HG03175 (cell line): ENCODE data around the gene MVB12A.

Experiments used
- ATAC-seq: cut with Tn5 transposase; IDR thresholded peaks from one replicate; pipeline ENCODE4 v1.9.1; 2021; ENCODE audit warnings: mild to moderate bottlenecking, moderate library complexity; ENCODE audit not compliant: unreplicated experiment

Gene MVB12A

GRCh38 chr19:17441241-17442021 is 21.6 kb downstream of the MVB12A start:
- no peak for ATAC-seq

GRCh38 chr19:17445526-17446165 is 25.8 kb downstream of the MVB12A start:
- no peak for ATAC-seq

GRCh38 chr19:17447704-17448130 is 27.9 kb downstream of the MVB12A start:
- ATAC-seq, result no peak

GRCh38 chr19:17448131-17448967 is 28.5 kb downstream of the MVB12A start, which contains the start of gene TMEM221:
TSS of gene TMEM221 (minus strand) at chr19:17448668. CDS start at chr19:17448462, 206 bp downstream.
- ATAC-seq, result no peak

- ATAC-seq, result no peak
Measured at GRCh38 chr19:17450264-17451075, 30.6 kb downstream of the MVB12A start.

- ATAC-seq, result no peak
Measured at GRCh38 chr19:17451820-17452219, 32.0 kb downstream of the MVB12A start.

- no peak for ATAC-seq
Measured at GRCh38 chr19:17454576-17455071, 34.8 kb downstream of the MVB12A start.

GRCh38 chr19:17455308-17456123 is 35.7 kb downstream of the MVB12A start:
- ATAC-seq, result no peak

- no peak for ATAC-seq
Measured at GRCh38 chr19:17456127-17456526, 36.3 kb downstream of the MVB12A start.

- ATAC-seq, result no peak
Measured at GRCh38 chr19:17457616-17458015, 37.8 kb downstream of the MVB12A start.

- no peak for ATAC-seq
Measured at GRCh38 chr19:17458970-17459369, 39.1 kb downstream of the MVB12A start.

- ATAC-seq, result no peak
Measured at GRCh38 chr19:17460372-17461230, 40.8 kb downstream of the MVB12A start, which contains the start of gene NXNL1. TSS of gene NXNL1 (minus strand) at chr19:17460926. CDS start at chr19:17460869, 57 bp downstream.

GRCh38 chr19:17466487-17466850 is 46.6 kb downstream of the MVB12A start:
- no peak for ATAC-seq

GRCh38 chr19:17467471-17468301 is 47.8 kb downstream of the MVB12A start:
- no peak for ATAC-seq

- ATAC-seq, result no peak
Measured at GRCh38 chr19:17468302-17469091, 48.6 kb downstream of the MVB12A start.

- ATAC-seq, result no peak
Measured at GRCh38 chr19:17469092-17469480, 49.2 kb downstream of the MVB12A start.
